ENCODE measurements around the gene TMEM97. TPM values are rescaled to one million over a fixed set of nuclear protein-coding genes. Genes with fewer than 3 reads are reported as not detected.

Gene TMEM97
- total RNA-seq, 3 donors from 2014 or later (not counting 1 experiment from before 2014, with no cell fraction given): 4.6 to 8.8 (median 7.5) TPM

DNA sequence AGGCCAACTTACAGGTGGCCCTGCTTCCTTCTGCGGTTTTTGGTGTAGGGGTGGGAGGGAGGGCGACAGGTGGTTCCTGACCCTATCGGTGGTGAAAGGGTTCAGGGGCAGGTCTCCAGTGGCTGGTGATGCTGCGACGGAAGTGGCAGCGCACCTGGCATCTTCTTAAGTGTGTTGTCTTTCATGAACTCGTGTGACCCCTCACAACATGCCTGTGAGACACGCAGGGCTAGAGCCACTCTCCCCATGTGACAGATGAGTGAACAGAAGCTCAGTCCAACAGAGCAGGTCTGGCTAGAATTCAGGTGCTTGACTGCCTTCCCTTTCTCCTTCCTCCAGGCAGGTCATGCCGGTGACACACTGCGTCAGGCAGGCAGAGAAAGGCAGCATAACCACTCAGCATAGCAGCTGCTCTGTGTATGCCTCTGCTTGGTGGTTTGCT is 24.5 kb downstream of the TMEM97 start:
- ATAC-seq: no peak
- H3K36me3 Mint-ChIP-seq: no peaks in the 10 kb centered on the region
- peaks cover 70% of the 10 kb centered on the region for H3K36me3 ChIP-seq (ENCODE audit: control insufficient read depth, insufficient read depth, low read length)

DNA sequence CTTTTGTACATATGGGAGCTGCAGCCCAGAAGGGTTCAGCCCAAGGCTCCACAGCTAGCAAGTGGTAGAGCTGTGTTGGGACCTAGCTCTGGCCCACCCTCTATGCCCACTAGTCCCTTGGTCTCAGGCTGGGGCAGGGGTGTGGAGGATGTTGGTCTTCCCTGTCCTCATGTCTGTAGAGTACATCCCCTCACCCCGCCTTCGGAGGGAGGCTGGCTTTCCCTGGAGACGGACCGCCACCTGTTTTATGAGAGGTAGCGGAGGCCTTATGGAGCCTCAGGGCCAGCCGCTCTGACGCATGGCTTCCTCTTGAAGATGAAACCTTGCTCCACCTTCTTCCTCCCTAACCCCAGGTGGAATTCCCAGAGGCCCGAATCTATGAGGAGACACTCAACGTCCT is 25.0 kb downstream of the TMEM97 start:
- no peak overlapping the region for H3K27ac Mint-ChIP-seq
- H3K27ac ChIP-seq (ENCODE audit: low read length): no peak overlapping the region

More for the DNA sequence above, 24.5 kb downstream of the TMEM97 start:
- DNase-seq: no peak
- TF ChIP-seq, protein P1, sequence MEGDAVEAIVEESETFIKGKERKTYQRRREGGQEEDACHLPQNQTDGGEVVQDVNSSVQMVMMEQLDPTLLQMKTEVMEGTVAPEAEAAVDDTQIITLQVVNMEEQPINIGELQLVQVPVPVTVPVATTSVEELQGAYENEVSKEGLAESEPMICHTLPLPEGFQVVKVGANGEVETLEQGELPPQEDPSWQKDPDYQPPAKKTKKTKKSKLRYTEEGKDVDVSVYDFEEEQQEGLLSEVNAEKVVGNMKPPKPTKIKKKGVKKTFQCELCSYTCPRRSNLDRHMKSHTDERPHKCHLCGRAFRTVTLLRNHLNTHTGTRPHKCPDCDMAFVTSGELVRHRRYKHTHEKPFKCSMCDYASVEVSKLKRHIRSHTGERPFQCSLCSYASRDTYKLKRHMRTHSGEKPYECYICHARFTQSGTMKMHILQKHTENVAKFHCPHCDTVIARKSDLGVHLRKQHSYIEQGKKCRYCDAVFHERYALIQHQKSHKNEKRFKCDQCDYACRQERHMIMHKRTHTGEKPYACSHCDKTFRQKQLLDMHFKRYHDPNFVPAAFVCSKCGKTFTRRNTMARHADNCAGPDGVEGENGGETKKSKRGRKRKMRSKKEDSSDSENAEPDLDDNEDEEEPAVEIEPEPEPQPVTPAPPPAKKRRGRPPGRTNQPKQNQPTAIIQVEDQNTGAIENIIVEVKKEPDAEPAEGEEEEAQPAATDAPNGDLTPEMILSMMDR (IDR thresholded peaks at IDR 0.05): no peak
- peaks cover 0 to 2% of the 10 kb centered on the region in 2 donors for H3K4me1 Mint-ChIP-seq
- Histone ChIP-seq H3K4me3 (ENCODE audit: low read length) (no peak overlapping the region), H3K27ac (ENCODE audit: low read length) (no peak overlapping the region), H3K4me1 (ENCODE audit: control insufficient read depth, insufficient read depth, low read length) (no peaks in the 10 kb centered on the region), H3K9me3 (ENCODE audit: control insufficient read depth, insufficient read depth, low read length) (no peaks in the 10 kb centered on the region), H3K27me3 (ENCODE audit: control insufficient read depth, insufficient read depth, low read length) (no peaks in the 10 kb centered on the region)
- no peak overlapping the region for H3K4me3 Mint-ChIP-seq
- intact Hi-C loops (cut with micrococcal nuclease): no loop called here
- no peaks in the 10 kb centered on the region for H3K27me3 Mint-ChIP-seq (ENCODE audit: low read depth in 2 of 2)
- 78% methylated on average over 10 of the region's 10 CpGs for WGBS (ENCODE audit: insufficient coverage)
- H3K9me3 Mint-ChIP-seq: no peaks in the 10 kb centered on the region
- H3K27ac Mint-ChIP-seq: no peak overlapping the region

DNA sequence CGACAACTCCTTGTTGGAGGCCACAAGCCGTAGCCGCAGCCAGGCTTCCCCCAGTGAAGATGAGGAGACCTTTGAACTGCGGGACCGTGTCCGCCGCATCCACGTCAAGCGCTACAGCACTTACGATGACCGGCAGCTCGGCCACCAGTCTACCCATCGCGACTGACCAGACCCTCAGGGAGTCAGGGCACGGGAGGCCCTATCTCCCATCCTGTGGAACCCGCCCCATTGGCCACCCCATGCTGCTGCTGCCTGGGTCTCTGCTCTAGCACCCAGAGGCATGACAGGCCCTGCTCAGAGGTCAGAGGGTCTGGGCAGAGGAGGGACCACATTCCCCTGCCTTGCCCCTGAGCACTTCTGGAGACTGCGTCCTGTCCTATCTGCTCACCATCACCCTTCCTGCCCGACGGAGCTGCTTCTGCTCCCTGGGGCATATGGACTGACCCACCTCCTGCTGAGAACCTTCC is 25.5 kb downstream of the TMEM97 start:
- 97% methylated on average over 19 of the region's 19 CpGs for WGBS (ENCODE audit: insufficient coverage)
- intact Hi-C loops (cut with micrococcal nuclease): no loop called here
- no peak for ATAC-seq
- Histone ChIP-seq H3K36me3 (ENCODE audit: control insufficient read depth, insufficient read depth, low read length) (peaks cover 75% of the 10 kb centered on the region), H3K4me1 (ENCODE audit: control insufficient read depth, insufficient read depth, low read length) (no peaks in the 10 kb centered on the region), H3K27me3 (ENCODE audit: control insufficient read depth, insufficient read depth, low read length) (no peaks in the 10 kb centered on the region), H3K9me3 (ENCODE audit: control insufficient read depth, insufficient read depth, low read length) (no peaks in the 10 kb centered on the region), H3K4me3 (ENCODE audit: low read length) (no peak overlapping the region), H3K27ac (ENCODE audit: low read length) (no peak overlapping the region)
- H3K9me3 Mint-ChIP-seq: no peaks in the 10 kb centered on the region
- no peak overlapping the region for H3K4me3 Mint-ChIP-seq
- H3K27ac Mint-ChIP-seq: no peak overlapping the region
- H3K36me3 Mint-ChIP-seq: no peaks in the 10 kb centered on the region
- TF ChIP-seq, protein P1 (IDR thresholded peaks at IDR 0.05): no peak
- H3K27me3 Mint-ChIP-seq (ENCODE audit: low read depth in 2 of 2): no peaks in the 10 kb centered on the region
- no peak for DNase-seq
- no peaks in the 10 kb centered on the region for H3K4me1 Mint-ChIP-seq

More for the DNA sequence above, 25.0 kb downstream of the TMEM97 start:
- ATAC-seq (no peak), DNase-seq (no peak)
- no peaks in the 10 kb centered on the region for H3K9me3 Mint-ChIP-seq
- intact Hi-C loops (cut with micrococcal nuclease): no loop called here
- TF ChIP-seq, protein P1 (IDR thresholded peaks at IDR 0.05): no peak
- H3K4me3 ChIP-seq (ENCODE audit: low read length): no peak overlapping the region
- WGBS (ENCODE audit: insufficient coverage): 97% methylated on average over 9 of the region's 9 CpGs
- H3K4me1 ChIP-seq (ENCODE audit: control insufficient read depth, insufficient read depth, low read length): no peaks in the 10 kb centered on the region
- H3K9me3 ChIP-seq (ENCODE audit: control insufficient read depth, insufficient read depth, low read length): no peaks in the 10 kb centered on the region
- peaks cover 75% of the 10 kb centered on the region for H3K36me3 ChIP-seq (ENCODE audit: control insufficient read depth, insufficient read depth, low read length)
- H3K36me3 Mint-ChIP-seq: no peaks in the 10 kb centered on the region
- no peaks in the 10 kb centered on the region for H3K27me3 Mint-ChIP-seq (ENCODE audit: low read depth in 2 of 2)
- H3K4me3 Mint-ChIP-seq: no peak overlapping the region
- no peaks in the 10 kb centered on the region for H3K27me3 ChIP-seq (ENCODE audit: control insufficient read depth, insufficient read depth, low read length)
- no peaks in the 10 kb centered on the region for H3K4me1 Mint-ChIP-seq

All from natural killer cell (primary cell).